ENCODE results near the gene TBC1D14.
A peak's percentile ranks its signal among the peaks of the same experiment; 100 is the strongest.

TBC1D14 gene

DNA sequence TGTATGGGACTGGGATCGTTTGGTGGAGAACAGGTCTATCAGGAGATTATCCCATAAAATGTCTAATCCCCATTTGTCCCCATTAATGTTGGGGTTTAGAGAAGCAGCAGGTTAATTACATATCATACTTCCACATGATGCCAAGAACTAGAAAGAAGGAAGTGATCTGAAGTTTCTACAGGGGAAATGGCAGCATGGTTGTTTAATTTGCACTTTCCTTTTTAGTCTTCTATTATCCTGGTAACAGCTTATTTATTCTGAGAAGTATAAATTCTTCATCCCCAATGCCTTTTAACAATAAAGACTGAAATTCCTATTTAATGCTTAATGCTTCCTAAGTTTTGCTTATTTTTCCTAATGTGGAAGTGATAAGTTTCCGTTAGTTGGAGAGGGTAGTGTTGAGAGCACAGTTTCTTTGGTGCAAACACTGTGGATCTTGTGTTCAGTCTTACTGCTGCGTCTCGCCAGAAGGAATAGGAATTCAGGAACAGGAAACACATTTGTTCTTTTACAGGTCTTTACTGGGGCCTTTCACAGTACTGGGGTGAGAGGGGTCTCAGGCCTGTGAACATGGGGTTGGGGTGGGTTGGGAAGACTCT is 74.0 kb downstream of the TBC1D14 start:
- ChIA-PET CTCF (interaction anchor here (0.7 to 5.4 kb wide), 8 partner anchors 10 to 264 kb away, joined by 3 to 54 read pairs (median 4); partner anchors contain the start of gene TADA2B), POLR2A (interaction anchor here (0.7 kb wide), 1 partner anchor 31 kb away, joined by 3 read pairs; no protein-coding TSS in a partner anchor)
- no peak for DNase-seq (ENCODE audit: extremely low spot score)
- TF ChIP-seq, protein P1, sequence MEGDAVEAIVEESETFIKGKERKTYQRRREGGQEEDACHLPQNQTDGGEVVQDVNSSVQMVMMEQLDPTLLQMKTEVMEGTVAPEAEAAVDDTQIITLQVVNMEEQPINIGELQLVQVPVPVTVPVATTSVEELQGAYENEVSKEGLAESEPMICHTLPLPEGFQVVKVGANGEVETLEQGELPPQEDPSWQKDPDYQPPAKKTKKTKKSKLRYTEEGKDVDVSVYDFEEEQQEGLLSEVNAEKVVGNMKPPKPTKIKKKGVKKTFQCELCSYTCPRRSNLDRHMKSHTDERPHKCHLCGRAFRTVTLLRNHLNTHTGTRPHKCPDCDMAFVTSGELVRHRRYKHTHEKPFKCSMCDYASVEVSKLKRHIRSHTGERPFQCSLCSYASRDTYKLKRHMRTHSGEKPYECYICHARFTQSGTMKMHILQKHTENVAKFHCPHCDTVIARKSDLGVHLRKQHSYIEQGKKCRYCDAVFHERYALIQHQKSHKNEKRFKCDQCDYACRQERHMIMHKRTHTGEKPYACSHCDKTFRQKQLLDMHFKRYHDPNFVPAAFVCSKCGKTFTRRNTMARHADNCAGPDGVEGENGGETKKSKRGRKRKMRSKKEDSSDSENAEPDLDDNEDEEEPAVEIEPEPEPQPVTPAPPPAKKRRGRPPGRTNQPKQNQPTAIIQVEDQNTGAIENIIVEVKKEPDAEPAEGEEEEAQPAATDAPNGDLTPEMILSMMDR (IDR thresholded peaks at IDR 0.05; ENCODE audit: control extremely low read depth, extremely low read depth, low read depth, missing control alignments): no peak

DNA sequence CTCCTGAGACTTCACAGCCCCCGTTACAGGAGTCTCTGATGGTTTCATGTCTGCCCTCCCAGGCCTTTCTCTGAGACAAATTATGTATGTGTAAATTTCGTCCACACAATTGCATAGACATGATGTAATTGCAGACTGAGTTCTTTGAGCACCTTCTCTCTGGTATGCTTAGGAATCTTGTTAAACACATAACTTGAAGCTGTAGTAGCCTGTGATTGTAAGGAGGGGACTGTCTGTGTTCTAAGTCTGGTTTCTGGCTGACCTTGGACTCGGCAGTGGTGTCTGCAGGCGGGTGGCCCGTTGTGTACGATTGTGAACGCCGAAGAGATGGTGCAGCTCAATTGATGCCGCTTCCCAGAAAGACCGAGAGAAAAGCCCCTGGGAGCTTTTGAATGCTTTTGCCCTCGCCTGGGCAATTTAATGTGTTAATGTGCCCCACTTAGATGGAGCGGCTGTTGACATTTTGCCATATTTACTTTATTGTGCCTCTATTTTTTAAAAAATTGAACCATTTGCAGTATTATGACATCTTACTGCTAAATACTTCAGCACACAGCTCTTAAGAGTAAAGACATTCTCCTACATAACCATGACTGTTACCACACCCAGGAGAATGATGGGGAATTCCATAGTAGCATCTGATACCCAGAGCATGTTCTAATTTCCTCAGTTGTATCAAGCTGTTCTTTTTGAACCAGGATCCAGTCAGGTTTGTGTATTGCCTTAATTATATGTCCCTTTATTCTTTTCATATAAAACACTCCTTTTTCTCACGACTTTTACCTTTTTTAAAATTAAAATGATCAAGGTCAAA is 75.2 kb downstream of the TBC1D14 start:
- DNase-seq (ENCODE audit: extremely low spot score): no peak
- CTCF ChIA-PET: interaction anchor here (0.7 to 5.4 kb wide), 9 partner anchors 11 to 265 kb away, joined by 3 to 54 read pairs (median 3); partner anchors contain the start of genes GRPEL1 and TADA2B
- POLR2A ChIA-PET: interaction anchor here (0.7 kb wide), 1 partner anchor 30 kb away, joined by 3 read pairs; no protein-coding TSS in a partner anchor
- TF ChIP-seq, protein P1 (IDR thresholded peaks at IDR 0.05; ENCODE audit: control extremely low read depth, extremely low read depth, low read depth, missing control alignments): no peak

DNA sequence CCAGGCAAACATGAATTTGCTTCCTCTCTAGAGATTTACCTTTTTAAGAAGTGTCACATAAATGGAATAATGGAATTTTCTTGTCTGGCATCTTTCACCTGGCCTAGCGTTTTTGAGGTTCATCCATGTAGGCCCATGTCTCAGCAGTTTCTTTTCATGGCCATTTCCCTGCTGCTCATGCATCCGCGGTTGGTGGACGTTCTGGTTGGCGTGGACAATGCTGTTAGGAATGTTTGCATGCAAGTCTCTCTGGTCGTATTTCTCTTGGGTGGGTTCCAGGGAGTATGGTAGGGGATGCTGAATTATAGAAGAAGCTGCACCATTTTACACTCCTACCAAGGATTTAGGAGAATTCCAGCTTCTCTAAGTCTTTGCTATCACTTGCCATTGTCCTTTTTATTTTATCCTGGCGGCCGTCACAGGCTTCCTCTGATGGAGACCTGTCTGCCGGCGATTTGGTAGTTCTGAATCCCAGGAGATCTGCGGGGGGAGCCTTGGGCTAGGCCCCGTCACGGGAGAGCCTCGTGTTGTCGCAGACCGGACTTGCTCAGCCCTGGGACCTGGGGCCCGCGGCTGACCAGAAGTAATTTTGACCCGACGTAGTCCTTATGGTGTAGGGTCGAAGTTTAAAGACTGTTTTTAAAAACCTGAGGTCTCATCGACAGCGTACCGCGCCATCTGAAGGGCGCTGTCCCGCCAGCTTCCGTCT is 76.6 kb downstream of the TBC1D14 start:
- TF ChIP-seq, protein P1 (IDR thresholded peaks at IDR 0.05; ENCODE audit: control extremely low read depth, extremely low read depth, low read depth, missing control alignments): no peak
- DNase-seq (ENCODE audit: extremely low spot score): no peak
- ChIA-PET POLR2A (interaction anchor here (1.2 kb wide), 1 partner anchor 83 kb away, joined by 12 read pairs; no protein-coding TSS in a partner anchor), CTCF (interaction anchor here (0.8 to 3.1 kb wide), 12 partner anchors 12 to 266 kb away, joined by 3 to 34 read pairs (median 3); a partner anchor contains a TSS)

- ChIA-PET CTCF (interaction anchor here (0.8 to 3.1 kb wide), 16 partner anchors 13 to 267 kb away, joined by 3 to 34 read pairs (median 3); partner anchors contain the start of gene TADA2B), POLR2A (interaction anchor here (1.2 kb wide), 1 partner anchor 84 kb away, joined by 12 read pairs; no protein-coding TSS in a partner anchor)
- peak; percentile 99 for DNase-seq (ENCODE audit: extremely low spot score)
- TF ChIP-seq, protein P1 (IDR thresholded peaks at IDR 0.05; ENCODE audit: control extremely low read depth, extremely low read depth, low read depth, missing control alignments): no peak
Measured at GRCh38 chr4:6986781-6987587, 77.4 kb downstream of the TBC1D14 start.

- TF ChIP-seq, protein P1 (IDR thresholded peaks at IDR 0.05; ENCODE audit: control extremely low read depth, extremely low read depth, low read depth, missing control alignments): no peak
- CTCF ChIA-PET: interaction anchor here (0.7 to 3.1 kb wide), 8 partner anchors 14 to 93 kb away, joined by 3 to 34 read pairs (median 3); partner anchors contain the start of gene TADA2B
- no peak for DNase-seq (ENCODE audit: extremely low spot score)
- POLR2A ChIA-PET: no interaction called here
Measured at GRCh38 chr4:6987588-6987961, 77.9 kb downstream of the TBC1D14 start.

Measured in GM10248 (cell line).